Measurements from ENCODE around the gene CRIP2. TPM values are rescaled to one million over a fixed set of nuclear protein-coding genes. Genes with fewer than 3 reads are reported as not detected.
A peak's percentile ranks its signal among the peaks of the same experiment; 100 is the strongest.

Gene CRIP2
- total RNA-seq, 3 donors from 2014 or later (not counting 1 experiment from before 2014, with no cell fraction given) = 1.7 to 4.6 (median 2.0) TPM

DNA sequence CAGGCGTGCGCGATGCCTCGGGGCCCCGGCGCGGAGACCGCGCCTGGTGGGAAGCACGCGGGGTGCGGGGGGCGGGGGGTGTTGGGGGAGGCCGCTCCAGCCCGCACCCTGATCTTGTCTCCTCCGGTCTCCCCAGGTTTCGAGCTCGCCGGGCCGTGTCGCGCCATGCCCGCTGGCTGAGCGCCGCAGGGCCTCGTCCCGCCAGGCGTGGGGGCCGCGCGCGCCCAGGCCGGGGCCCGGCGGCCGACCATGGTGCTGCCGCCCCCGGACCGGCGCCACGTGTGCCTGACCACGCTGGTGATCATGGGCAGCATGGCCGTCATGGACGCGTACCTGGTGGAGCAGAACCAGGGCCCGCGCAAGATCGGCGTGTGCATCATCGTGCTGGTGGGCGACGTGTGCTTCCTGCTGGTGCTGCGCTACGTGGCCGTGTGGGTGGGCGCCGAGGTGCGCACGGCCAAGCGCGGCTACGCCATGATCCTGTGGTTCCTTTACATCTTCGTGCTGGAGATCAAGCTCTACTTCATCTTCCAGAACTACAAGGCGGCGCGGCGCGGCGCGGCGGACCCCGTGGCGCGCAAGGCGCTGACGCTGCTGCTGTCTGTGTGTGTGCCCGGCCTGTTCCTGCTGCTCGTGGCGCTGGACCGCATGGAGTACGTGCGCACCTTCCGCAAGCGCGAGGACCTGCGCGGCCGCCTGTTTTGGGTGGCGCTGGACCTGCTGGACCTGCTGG lies 54.1 kb downstream of the CRIP2 start:
- no peak overlapping the region for H3K27ac ChIP-seq (ENCODE audit: low read length)
- Mint-ChIP-seq H3K36me3 (no peaks in the 10 kb centered on the region), H3K9me3 (no peaks in the 10 kb centered on the region), H3K4me1 (peaks cover 4 to 23% of the 10 kb centered on the region in 2 donors), H3K27me3 (ENCODE audit: low read depth in 2 of 2) (peaks cover 0 to 45% of the 10 kb centered on the region in 2 donors), H3K27ac (peak overlapping the region in 1 of 2 donors; percentile 31), H3K4me3 (peak overlapping the region; percentile 81)
- intact Hi-C loops (cut with micrococcal nuclease) = loop anchor here (2.0 to 5.0 kb wide), 2 partner anchors 36 to 158 kb away; partner anchors contain the start of gene TEDC1
- 13% methylated on average over 89 of the region's 89 CpGs for WGBS (ENCODE audit: insufficient coverage)
- no peaks in the 10 kb centered on the region for H3K36me3 ChIP-seq (ENCODE audit: control insufficient read depth, insufficient read depth, low read length)
- H3K4me1 ChIP-seq (ENCODE audit: control insufficient read depth, insufficient read depth, low read length) = peaks cover 60% of the 10 kb centered on the region
- H3K9me3 ChIP-seq (ENCODE audit: control insufficient read depth, insufficient read depth, low read length) = no peaks in the 10 kb centered on the region
- peaks cover 15% of the 10 kb centered on the region for H3K27me3 ChIP-seq (ENCODE audit: control insufficient read depth, insufficient read depth, low read length)
- TF ChIP-seq, protein P1, sequence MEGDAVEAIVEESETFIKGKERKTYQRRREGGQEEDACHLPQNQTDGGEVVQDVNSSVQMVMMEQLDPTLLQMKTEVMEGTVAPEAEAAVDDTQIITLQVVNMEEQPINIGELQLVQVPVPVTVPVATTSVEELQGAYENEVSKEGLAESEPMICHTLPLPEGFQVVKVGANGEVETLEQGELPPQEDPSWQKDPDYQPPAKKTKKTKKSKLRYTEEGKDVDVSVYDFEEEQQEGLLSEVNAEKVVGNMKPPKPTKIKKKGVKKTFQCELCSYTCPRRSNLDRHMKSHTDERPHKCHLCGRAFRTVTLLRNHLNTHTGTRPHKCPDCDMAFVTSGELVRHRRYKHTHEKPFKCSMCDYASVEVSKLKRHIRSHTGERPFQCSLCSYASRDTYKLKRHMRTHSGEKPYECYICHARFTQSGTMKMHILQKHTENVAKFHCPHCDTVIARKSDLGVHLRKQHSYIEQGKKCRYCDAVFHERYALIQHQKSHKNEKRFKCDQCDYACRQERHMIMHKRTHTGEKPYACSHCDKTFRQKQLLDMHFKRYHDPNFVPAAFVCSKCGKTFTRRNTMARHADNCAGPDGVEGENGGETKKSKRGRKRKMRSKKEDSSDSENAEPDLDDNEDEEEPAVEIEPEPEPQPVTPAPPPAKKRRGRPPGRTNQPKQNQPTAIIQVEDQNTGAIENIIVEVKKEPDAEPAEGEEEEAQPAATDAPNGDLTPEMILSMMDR (IDR thresholded peaks at IDR 0.05) = peak; percentile 57
- H3K4me3 ChIP-seq (ENCODE audit: low read length) = no peak overlapping the region
- peak in 1 of 2 donors; percentile 47 for DNase-seq
- ATAC-seq = peak; percentile 6 to 22 (median 8)

DNA sequence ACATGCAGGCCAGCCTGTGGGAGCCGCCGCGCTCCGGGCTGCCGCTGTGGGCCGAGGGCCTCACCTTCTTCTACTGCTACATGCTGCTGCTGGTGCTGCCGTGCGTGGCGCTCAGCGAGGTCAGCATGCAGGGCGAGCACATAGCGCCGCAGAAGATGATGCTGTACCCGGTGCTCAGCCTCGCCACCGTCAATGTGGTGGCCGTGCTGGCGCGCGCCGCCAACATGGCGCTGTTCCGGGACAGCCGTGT lies 54.6 kb downstream of the CRIP2 start:
- H3K27ac Mint-ChIP-seq = peak overlapping the region in 1 of 2 donors; percentile 31
- no peaks in the 10 kb centered on the region for H3K9me3 ChIP-seq (ENCODE audit: control insufficient read depth, insufficient read depth, low read length)
- no peaks in the 10 kb centered on the region for H3K36me3 Mint-ChIP-seq
- WGBS (ENCODE audit: insufficient coverage) = 33% methylated on average over 24 of the region's 24 CpGs
- ATAC-seq (no peak), DNase-seq (no peak)
- peaks cover 15% of the 10 kb centered on the region for H3K27me3 ChIP-seq (ENCODE audit: control insufficient read depth, insufficient read depth, low read length)
- no peak overlapping the region for H3K4me3 ChIP-seq (ENCODE audit: low read length)
- no peak overlapping the region for H3K27ac ChIP-seq (ENCODE audit: low read length)
- peak overlapping the region; percentile 81 for H3K4me3 Mint-ChIP-seq
- intact Hi-C loops (cut with micrococcal nuclease) = loop anchor here (2.0 to 5.0 kb wide), 2 partner anchors 37 to 158 kb away; partner anchors contain the start of gene TEDC1
- H3K4me1 Mint-ChIP-seq = peaks cover 4 to 23% of the 10 kb centered on the region in 2 donors
- peaks cover 0 to 47% of the 10 kb centered on the region in 2 donors for H3K27me3 Mint-ChIP-seq (ENCODE audit: low read depth in 2 of 2)
- H3K4me1 ChIP-seq (ENCODE audit: control insufficient read depth, insufficient read depth, low read length) = peaks cover 60% of the 10 kb centered on the region
- H3K9me3 Mint-ChIP-seq = no peaks in the 10 kb centered on the region
- H3K36me3 ChIP-seq (ENCODE audit: control insufficient read depth, insufficient read depth, low read length) = no peaks in the 10 kb centered on the region
- TF ChIP-seq, protein P1 (IDR thresholded peaks at IDR 0.05) = no peak

Other genes with a start within 250 kb of the CRIP2 start
- 10 to 100 TPM; 30.9 to 48.7 (median 44.2) TPM for gene BTBD6, start 226.3 kb upstream of the CRIP2 start, total RNA-seq
- 10 to 100 TPM; 82.4 to 92.7 (median 87.4) TPM for gene BRF1, start 173.8 kb upstream of the CRIP2 start, total RNA-seq
- gene PACS2, start 160.1 kb upstream of the CRIP2 start, total RNA-seq = 10 to 100 TPM; 58.4 to 76.5 (median 69.2) TPM
- 1 to 10 TPM in 2 of 3 donors, under 1 TPM in 1; 0.23 to 1.9 (median 1.8) TPM for gene TEX22, start 76.3 kb upstream of the CRIP2 start, total RNA-seq
- gene MTA1, start 55.0 kb upstream of the CRIP2 start, total RNA-seq = 100 to 1,000 TPM; 104 to 125 (median 112) TPM
- gene CRIP1, start 12.1 kb downstream of the CRIP2 start, total RNA-seq = 100 to 1,000 TPM; 276 to 334 (median 290) TPM
- 100 to 1,000 TPM in 2 of 3 donors, 10 to 100 TPM in 1; 70.0 to 233 (median 112) TPM for gene TEDC1, start 16.4 kb downstream of the CRIP2 start, total RNA-seq
- under 1 TPM in 2 of 3 donors, not detected in 1; 0.54 to 0.80 TPM for gene TMEM121, start 51.8 kb downstream of the CRIP2 start, total RNA-seq

Data from natural killer cell (primary cell).